ENCODE measurements around the gene ASTN1. TPM values are rescaled to one million over a fixed set of nuclear protein-coding genes. Genes with fewer than 3 reads are reported as not detected.

Gene ASTN1
- polyA plus RNA-seq, 1 of the 3 experiments (the other 2 are of a cell fraction), result 0.13 TPM

DNA sequence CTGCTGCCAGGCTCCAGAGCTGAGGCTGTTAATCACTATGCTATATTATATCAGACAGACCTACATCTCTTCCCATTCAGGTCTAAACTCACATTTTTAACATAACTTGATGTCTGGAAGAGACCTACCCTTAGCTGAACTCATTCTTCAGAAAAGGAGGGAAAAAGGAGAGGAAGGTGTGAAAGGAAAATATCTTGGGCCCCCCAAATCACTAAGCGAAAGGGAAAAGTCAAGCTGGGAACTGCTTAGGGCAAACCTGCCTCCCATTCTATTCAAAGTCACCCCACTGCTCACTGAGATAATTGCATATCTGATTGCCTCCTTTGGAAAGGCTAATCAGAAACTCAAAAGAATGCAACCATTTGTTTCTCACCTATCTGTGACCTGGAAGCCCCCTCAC, 222.2 kb downstream of the ASTN1 start:
- Histone ChIP-seq H3K9ac (no peak overlapping the region), H3K79me2 (ENCODE audit: insufficient read depth) (no peaks in the 10 kb centered on the region), H4K20me1 (ENCODE audit: insufficient read depth) (no peaks in the 10 kb centered on the region), H3K27ac (ENCODE audit: low read depth in 2 of 2, low read length in 1 of 2) (no peak overlapping the region), H3F3A (replicated peaks; ENCODE audit: insufficient read depth) (no peaks in the 10 kb centered on the region), H3K4me2 (no peak overlapping the region), H3K27me3 (ENCODE audit: insufficient read depth) (no peaks in the 10 kb centered on the region), H3K9me3 (no peaks in the 10 kb centered on the region), H2AFZ (ENCODE audit: low read depth) (no peak overlapping the region), H3K4me1 (ENCODE audit: control insufficient read depth in 1 of 2, insufficient read depth in 2 of 2, low read depth in 1 of 2, low read length in 1 of 2) (no peaks in the 10 kb centered on the region), H3K36me3 (replicated peaks in 1 of 2; ENCODE audit: control insufficient read depth in 1 of 2, insufficient read depth in 2 of 2, low read length in 1 of 2) (peaks cover 0 to 7% of the 10 kb centered on the region in 2 experiments), H3K9me2 (no peaks in the 10 kb centered on the region), H3K4me3 (ENCODE audit: low read depth in 2 of 2, low read length in 1 of 2) (no peak overlapping the region)
- TF ChIP-seq, protein P1, sequence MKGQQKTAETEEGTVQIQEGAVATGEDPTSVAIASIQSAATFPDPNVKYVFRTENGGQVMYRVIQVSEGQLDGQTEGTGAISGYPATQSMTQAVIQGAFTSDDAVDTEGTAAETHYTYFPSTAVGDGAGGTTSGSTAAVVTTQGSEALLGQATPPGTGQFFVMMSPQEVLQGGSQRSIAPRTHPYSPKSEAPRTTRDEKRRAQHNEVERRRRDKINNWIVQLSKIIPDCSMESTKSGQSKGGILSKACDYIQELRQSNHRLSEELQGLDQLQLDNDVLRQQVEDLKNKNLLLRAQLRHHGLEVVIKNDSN (IDR thresholded peaks at IDR 0.05; ENCODE audit: borderline replicate concordance, low read depth), result no peak
- TF ChIP-seq TEAD4 (IDR thresholded peaks at IDR 0.05; ENCODE audit: borderline replicate concordance, insufficient read depth), result no peak
- TF ChIP-seq, protein P2, sequence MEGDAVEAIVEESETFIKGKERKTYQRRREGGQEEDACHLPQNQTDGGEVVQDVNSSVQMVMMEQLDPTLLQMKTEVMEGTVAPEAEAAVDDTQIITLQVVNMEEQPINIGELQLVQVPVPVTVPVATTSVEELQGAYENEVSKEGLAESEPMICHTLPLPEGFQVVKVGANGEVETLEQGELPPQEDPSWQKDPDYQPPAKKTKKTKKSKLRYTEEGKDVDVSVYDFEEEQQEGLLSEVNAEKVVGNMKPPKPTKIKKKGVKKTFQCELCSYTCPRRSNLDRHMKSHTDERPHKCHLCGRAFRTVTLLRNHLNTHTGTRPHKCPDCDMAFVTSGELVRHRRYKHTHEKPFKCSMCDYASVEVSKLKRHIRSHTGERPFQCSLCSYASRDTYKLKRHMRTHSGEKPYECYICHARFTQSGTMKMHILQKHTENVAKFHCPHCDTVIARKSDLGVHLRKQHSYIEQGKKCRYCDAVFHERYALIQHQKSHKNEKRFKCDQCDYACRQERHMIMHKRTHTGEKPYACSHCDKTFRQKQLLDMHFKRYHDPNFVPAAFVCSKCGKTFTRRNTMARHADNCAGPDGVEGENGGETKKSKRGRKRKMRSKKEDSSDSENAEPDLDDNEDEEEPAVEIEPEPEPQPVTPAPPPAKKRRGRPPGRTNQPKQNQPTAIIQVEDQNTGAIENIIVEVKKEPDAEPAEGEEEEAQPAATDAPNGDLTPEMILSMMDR (IDR thresholded peaks at IDR 0.05), result no peak
- CTCF ChIA-PET, result interaction anchor here (1.6 to 4.5 kb wide), 2 partner anchors 44 to 239 kb away, joined by 4 to 15 read pairs; no protein-coding TSS in a partner anchor
- WGBS (ENCODE audit: low lambda C conversion rate), result 61% methylated on average over 1 of the region's 1 CpG
- no peak for DNase-seq
- POLR2A ChIA-PET, result no interaction called here

DNA sequence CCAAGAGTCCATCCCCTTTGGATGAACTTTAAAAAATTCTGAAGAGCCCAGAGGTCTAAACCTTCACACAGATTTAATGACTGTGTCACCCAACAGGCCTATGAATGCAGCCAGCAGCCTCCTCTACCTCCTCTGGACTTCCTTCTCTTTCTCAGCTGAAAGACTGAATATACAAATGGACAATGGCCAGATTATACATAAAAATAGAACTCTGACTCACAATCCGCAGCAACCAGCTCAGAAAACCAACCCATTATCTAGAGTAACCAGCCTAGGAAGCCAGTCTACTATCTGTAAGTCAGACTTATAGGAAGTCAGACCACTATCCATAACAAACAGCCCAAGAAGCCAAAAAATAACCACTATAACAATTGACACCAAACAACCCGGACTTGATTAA, 224.5 kb downstream of the ASTN1 start:
- no peak for DNase-seq

DNA sequence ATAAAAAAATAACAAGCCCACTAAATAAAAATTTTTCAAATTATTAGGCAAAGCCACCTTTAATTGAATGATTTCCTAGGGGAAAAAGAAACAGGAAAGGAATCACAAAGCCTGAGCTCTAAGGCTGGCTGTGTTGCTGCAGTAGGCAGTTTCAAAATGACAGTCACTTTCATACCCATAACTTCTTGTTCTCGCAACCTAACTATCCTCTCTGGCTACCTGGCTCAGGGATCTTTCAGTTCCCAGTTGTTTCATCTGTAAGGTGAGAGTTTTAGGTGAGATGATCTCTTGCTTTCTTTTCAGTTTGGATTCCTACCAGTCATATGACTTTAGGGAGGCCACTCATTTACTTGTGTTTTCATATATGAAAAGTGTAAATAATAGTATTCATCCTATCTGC, 226.1 kb downstream of the ASTN1 start:
- 29% methylated on average over 1 of the region's 1 CpG for WGBS (ENCODE audit: low lambda C conversion rate)
- no peaks in the 10 kb centered on the region for H3F3A ChIP-seq (replicated peaks; ENCODE audit: insufficient read depth)
- H3K79me2 ChIP-seq (ENCODE audit: insufficient read depth), result no peaks in the 10 kb centered on the region
- H3K4me1 ChIP-seq (ENCODE audit: control insufficient read depth in 1 of 2, insufficient read depth in 2 of 2, low read depth in 1 of 2, low read length in 1 of 2), result no peaks in the 10 kb centered on the region
- CTCF ChIA-PET, result interaction anchor here (1.6 kb wide), 1 partner anchor 10 kb away, joined by 5 read pairs; no protein-coding TSS in a partner anchor
- peaks cover 0 to 5% of the 10 kb centered on the region in 2 experiments for H3K36me3 ChIP-seq (replicated peaks in 1 of 2; ENCODE audit: control insufficient read depth in 1 of 2, insufficient read depth in 2 of 2, low read length in 1 of 2)
- H4K20me1 ChIP-seq (ENCODE audit: insufficient read depth), result no peaks in the 10 kb centered on the region
- H3K27me3 ChIP-seq (ENCODE audit: insufficient read depth), result no peaks in the 10 kb centered on the region
- H3K9me2 ChIP-seq, result no peaks in the 10 kb centered on the region
- no peak for DNase-seq
- H3K27ac ChIP-seq (ENCODE audit: low read depth in 2 of 2, low read length in 1 of 2), result no peak overlapping the region
- H3K9ac ChIP-seq, result no peak overlapping the region
- no peak overlapping the region for H3K4me2 ChIP-seq
- H3K9me3 ChIP-seq, result no peaks in the 10 kb centered on the region
- no peak overlapping the region for H3K4me3 ChIP-seq (ENCODE audit: low read depth in 2 of 2, low read length in 1 of 2)
- no peak overlapping the region for H2AFZ ChIP-seq (ENCODE audit: low read depth)
- POLR2A ChIA-PET, result no interaction called here
- TF ChIP-seq, protein P1 (IDR thresholded peaks at IDR 0.05; ENCODE audit: borderline replicate concordance, low read depth), result no peak
- TF ChIP-seq EP300 (IDR thresholded peaks at IDR 0.05; ENCODE audit: borderline replicate concordance in 1 of 2, low read depth in 1 of 2, low read length in 1 of 2) (no peak), YY1 (IDR thresholded peaks at IDR 0.05; ENCODE audit: low read depth) (no peak), RAD21 (IDR thresholded peaks at IDR 0.05; ENCODE audit: low read length) (no peak), FOXJ3 (CRISPR knock-in tag; IDR thresholded peaks at IDR 0.05) (no peak)
- TF ChIP-seq, protein P3, sequence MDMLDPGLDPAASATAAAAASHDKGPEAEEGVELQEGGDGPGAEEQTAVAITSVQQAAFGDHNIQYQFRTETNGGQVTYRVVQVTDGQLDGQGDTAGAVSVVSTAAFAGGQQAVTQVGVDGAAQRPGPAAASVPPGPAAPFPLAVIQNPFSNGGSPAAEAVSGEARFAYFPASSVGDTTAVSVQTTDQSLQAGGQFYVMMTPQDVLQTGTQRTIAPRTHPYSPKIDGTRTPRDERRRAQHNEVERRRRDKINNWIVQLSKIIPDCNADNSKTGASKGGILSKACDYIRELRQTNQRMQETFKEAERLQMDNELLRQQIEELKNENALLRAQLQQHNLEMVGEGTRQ (IDR thresholded peaks at IDR 0.05; ENCODE audit: borderline replicate concordance, low read depth, low read length), result no peak
- TF ChIP-seq, protein P4, sequence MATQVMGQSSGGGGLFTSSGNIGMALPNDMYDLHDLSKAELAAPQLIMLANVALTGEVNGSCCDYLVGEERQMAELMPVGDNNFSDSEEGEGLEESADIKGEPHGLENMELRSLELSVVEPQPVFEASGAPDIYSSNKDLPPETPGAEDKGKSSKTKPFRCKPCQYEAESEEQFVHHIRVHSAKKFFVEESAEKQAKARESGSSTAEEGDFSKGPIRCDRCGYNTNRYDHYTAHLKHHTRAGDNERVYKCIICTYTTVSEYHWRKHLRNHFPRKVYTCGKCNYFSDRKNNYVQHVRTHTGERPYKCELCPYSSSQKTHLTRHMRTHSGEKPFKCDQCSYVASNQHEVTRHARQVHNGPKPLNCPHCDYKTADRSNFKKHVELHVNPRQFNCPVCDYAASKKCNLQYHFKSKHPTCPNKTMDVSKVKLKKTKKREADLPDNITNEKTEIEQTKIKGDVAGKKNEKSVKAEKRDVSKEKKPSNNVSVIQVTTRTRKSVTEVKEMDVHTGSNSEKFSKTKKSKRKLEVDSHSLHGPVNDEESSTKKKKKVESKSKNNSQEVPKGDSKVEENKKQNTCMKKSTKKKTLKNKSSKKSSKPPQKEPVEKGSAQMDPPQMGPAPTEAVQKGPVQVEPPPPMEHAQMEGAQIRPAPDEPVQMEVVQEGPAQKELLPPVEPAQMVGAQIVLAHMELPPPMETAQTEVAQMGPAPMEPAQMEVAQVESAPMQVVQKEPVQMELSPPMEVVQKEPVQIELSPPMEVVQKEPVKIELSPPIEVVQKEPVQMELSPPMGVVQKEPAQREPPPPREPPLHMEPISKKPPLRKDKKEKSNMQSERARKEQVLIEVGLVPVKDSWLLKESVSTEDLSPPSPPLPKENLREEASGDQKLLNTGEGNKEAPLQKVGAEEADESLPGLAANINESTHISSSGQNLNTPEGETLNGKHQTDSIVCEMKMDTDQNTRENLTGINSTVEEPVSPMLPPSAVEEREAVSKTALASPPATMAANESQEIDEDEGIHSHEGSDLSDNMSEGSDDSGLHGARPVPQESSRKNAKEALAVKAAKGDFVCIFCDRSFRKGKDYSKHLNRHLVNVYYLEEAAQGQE (IDR thresholded peaks at IDR 0.05; ENCODE audit: low read depth, low read length), result no peak

More for the DNA sequence above, 224.5 kb downstream of the ASTN1 start:
- Histone ChIP-seq H3K9me3 (no peaks in the 10 kb centered on the region), H3K4me2 (no peak overlapping the region), H3K36me3 (replicated peaks in 1 of 2; ENCODE audit: control insufficient read depth in 1 of 2, insufficient read depth in 2 of 2, low read length in 1 of 2) (peaks cover 0 to 3% of the 10 kb centered on the region in 2 experiments), H4K20me1 (ENCODE audit: insufficient read depth) (no peaks in the 10 kb centered on the region), H3K79me2 (ENCODE audit: insufficient read depth) (no peaks in the 10 kb centered on the region), H3K27me3 (ENCODE audit: insufficient read depth) (no peaks in the 10 kb centered on the region), H3K27ac (ENCODE audit: low read depth in 2 of 2, low read length in 1 of 2) (no peak overlapping the region), H3K4me1 (ENCODE audit: control insufficient read depth in 1 of 2, insufficient read depth in 2 of 2, low read depth in 1 of 2, low read length in 1 of 2) (no peaks in the 10 kb centered on the region), H3K9me2 (no peaks in the 10 kb centered on the region), H3F3A (replicated peaks; ENCODE audit: insufficient read depth) (no peaks in the 10 kb centered on the region), H3K9ac (no peak overlapping the region), H2AFZ (ENCODE audit: low read depth) (no peak overlapping the region), H3K4me3 (ENCODE audit: low read depth in 2 of 2, low read length in 1 of 2) (no peak overlapping the region)
- POLR2A ChIA-PET, result no interaction called here
- TF ChIP-seq EZH2phosphoT487 (IDR thresholded peaks at IDR 0.05; ENCODE audit: borderline replicate concordance, low read depth) (no peak), POLR2AphosphoS5 (IDR thresholded peaks at IDR 0.05; ENCODE audit: low read depth, low read length) (no peak)
- TF ChIP-seq, protein P1 (IDR thresholded peaks at IDR 0.05; ENCODE audit: borderline replicate concordance, low read depth), result no peak
- CTCF ChIA-PET, result interaction anchor here (0.8 to 4.5 kb wide), 3 partner anchors 9 to 242 kb away, joined by 5 to 15 read pairs (median 5); no protein-coding TSS in a partner anchor
- WGBS (ENCODE audit: low lambda C conversion rate), result 17% methylated on average over 2 of the region's 2 CpGs
